NB4 (cell line): Measurements from ENCODE around the gene ABCA2.

Experiments used
- MYC ChIP-seq: IDR thresholded peaks from 2 replicates; pipeline ENCODE4 v1.6.1; 2011; ENCODE audit warnings: low read depth, low read length
- POLR2A ChIP-seq: IDR thresholded peaks from 2 replicates; pipeline ENCODE4 v1.6.1; 2011; ENCODE audit warnings: mild to moderate bottlenecking; ENCODE audit not compliant: insufficient read length; ENCODE audit errors: extremely low read depth

DNA sequence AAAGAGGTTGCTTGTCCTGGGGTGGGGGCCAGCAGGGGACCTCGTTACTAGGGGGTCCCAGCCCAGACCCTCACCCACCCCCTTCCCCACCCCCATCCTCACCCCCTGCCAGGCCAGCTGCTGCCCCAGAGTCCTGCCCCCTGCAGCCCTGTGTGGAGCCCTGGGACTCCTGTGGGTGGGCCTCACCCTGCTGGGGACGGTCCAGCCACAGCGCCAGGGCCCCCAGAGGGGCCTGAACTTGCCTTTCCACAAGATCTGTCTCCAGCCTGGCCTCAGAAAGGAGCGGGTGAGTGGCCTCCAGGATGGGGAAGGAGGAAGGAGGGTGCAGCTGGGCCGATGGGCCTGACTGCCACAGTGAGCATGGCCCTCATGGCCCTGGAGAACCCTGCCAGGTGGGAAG lies 58.3 kb downstream of the ABCA2 start:
- TF ChIP-seq POLR2A (no peak), MYC (no peak)
